GM18502 (cell line): ENCODE measurements around the gene CYP4A22.
"Not testable (repeated sequence)": the region's sequence is repeated elsewhere in the genome, so short reads cannot be mapped to it uniquely, and the experiment has no call there.

Source experiments
- ATAC-seq: cut with Tn5 transposase; IDR thresholded peaks from one replicate; pipeline ENCODE4 v1.9.1; 2021; ENCODE audit warnings: mild to moderate bottlenecking; ENCODE audit not compliant: unreplicated experiment, poor library complexity

The CYP4A22 gene

GRCh38 chr1:47149162-47149561 is 11.9 kb downstream of the CYP4A22 start:
- not testable (repeated sequence) for ATAC-seq

- ATAC-seq = not testable (repeated sequence)
Measured at GRCh38 chr1:47156457-47156856, 19.2 kb downstream of the CYP4A22 start.

- ATAC-seq = not testable (repeated sequence)
Measured at GRCh38 chr1:47157957-47158356, 20.7 kb downstream of the CYP4A22 start.

GRCh38 chr1:47160716-47161115 is 23.5 kb downstream of the CYP4A22 start:
- ATAC-seq = no peak

GRCh38 chr1:47161298-47162040 is 24.2 kb downstream of the CYP4A22 start:
- ATAC-seq = no peak

- ATAC-seq = no peak
Measured at GRCh38 chr1:47164552-47164951, 27.3 kb downstream of the CYP4A22 start.

- ATAC-seq = no peak
Measured at GRCh38 chr1:47172782-47173181, 35.5 kb downstream of the CYP4A22 start.

- ATAC-seq = no peak
Measured at GRCh38 chr1:47174656-47175020, 37.4 kb downstream of the CYP4A22 start.

- peak; percentile 44 for ATAC-seq
Measured at GRCh38 chr1:47175227-47175934, 38.1 kb downstream of the CYP4A22 start.

- ATAC-seq = no peak
Measured at GRCh38 chr1:47178020-47178419, 40.8 kb downstream of the CYP4A22 start.

GRCh38 chr1:47178654-47179016 is 41.4 kb downstream of the CYP4A22 start:
- no peak for ATAC-seq

- ATAC-seq = peak; percentile 87
Measured at GRCh38 chr1:47179017-47179987, 42.1 kb downstream of the CYP4A22 start.

- ATAC-seq = no peak
Measured at GRCh38 chr1:47179988-47180563, 42.8 kb downstream of the CYP4A22 start.

GRCh38 chr1:47180603-47181094 is 43.4 kb downstream of the CYP4A22 start:
- ATAC-seq = no peak

- ATAC-seq = no peak
Measured at GRCh38 chr1:47181095-47181954, 44.1 kb downstream of the CYP4A22 start.

GRCh38 chr1:47181955-47182675 is 44.9 kb downstream of the CYP4A22 start:
- no peak for ATAC-seq

GRCh38 chr1:47182676-47183235 is 45.5 kb downstream of the CYP4A22 start:
- no peak for ATAC-seq

GRCh38 chr1:47183308-47184089 is 46.3 kb downstream of the CYP4A22 start:
- ATAC-seq = no peak
